NCI-H1417 treated with DMSO at 0.1 percent for 48 hours (cell line): Measurements from ENCODE around the gene SLC45A1.
"Not testable (repeated sequence)": the region's sequence is repeated elsewhere in the genome, so short reads cannot be mapped to it uniquely, and the experiment has no call there.

ENCODE experiments used
- DNase-seq: peaks from one replicate; lab custom pipeline; 2025; lab: John Stamatoyannopoulos, UW

Gene SLC45A1

DNA sequence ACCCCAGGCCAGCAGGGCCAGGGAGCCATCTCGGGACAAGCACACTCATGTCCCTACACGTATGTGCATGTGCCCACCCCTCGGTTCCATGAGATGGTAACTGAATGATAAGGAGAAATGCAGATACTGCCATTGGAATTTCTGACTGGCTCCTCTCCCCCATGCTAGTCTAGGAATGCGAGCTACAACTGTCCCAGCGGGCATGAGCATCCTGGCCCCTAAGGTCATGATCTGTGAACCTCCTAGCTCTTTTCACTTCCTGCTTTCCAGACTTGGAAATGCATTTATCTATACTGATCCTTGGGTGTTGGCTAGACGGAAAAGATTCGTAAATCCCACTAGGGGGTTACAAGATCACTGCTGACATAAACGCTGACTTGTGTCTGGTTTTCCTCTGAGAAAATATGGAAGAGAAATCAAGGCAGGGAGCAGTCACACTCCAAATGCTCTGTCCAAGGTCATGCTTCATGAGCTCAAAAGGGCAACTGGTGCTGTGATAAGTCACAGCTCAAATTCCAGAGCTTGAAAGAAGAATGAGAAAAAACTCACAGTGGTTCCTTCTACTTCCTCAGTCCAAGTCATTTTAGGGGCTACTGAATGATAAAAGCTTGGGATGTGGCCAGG, 49.8 kb downstream of the SLC45A1 start:
- DNase-seq = no peak

DNA sequence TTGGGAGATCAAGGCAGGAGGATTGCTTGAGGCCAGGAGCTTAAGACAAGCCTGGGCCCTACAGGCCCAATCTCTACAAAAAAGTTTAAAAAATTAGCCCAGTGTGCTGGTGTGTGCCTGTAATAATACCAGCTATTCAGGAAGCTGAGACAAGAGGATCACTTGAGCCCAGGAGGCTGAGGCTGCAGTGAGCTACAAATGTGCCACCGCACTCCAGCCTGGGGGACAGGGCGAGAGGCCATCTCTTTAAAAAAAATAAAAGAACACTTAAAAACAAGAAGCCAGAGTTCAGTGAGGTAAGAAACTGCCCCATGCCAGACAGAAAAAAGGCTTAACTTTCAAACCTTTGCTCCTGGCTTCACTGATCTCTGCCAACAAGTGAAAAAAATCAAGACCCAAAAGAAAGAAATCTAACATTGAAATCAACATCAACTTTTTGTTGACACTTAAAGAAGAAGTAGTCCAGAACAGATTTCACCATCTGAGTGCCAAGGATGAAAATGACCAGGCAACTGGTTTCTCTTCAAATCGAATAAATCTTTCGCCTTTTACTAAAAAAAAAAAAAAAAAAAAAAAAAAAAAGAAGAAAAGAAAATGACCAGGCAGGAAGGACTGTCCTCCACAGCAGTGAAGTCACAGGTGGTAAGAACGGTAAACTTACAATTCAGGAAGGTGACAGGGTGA, 51.2 kb downstream of the SLC45A1 start:
- DNase-seq = no peak

DNA sequence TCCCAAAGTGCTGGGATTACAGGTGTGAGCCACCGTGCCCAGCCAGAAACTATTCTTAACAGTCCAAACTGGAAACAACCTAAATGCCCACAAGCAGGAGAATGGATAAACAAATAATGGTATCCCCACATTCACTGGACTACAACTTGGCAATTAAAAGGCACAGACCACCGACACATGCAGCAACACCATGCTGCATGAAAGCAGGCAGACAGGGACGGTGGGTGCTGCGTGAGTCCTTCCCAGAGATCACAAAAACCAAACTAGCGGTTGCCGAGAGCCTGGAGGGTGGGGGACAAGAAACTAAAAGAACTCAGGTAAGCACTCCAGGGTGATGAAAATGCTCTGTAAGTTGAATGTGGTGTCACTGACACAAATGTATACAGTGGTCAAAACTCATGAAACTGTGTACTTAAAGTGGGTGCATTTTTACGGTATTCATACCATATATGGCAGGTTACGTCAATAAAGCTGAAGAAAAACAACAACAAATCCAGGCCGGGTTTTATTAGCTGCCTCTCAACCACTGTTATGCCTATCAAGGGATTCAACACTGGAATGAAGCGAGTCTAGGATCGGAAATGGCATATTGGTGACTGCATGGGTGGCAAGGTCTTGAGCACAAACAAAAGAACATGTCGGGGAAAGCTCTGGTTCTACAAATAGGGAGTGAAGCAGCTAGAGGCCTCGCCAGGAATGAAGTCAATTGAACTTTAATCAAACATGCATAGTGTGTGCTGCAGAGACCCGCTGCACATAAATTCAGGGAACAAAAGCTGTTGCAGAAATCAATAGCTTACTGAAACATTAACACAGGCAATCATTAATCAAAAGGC, 52.4 kb downstream of the SLC45A1 start:
- DNase-seq = peak; percentile 84

DNA sequence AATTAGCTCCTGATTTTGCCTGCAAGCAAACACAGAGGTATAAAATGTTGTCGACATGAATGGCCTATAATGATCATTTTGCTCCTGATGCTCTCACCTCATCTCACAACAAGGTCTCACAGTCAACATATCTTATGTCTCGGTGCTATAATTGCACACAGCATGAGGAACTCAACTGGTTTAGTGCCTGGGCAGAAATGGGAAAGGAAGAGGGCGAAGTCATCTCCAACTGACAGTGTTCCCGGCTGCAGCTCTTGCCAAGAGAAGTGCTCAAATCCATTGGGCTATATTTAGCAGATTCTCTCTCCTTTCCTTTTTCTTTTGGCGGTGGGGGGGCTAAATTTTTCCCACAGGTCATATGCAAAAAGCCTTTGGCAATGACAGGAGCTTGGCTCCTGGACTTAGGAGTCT, 53.0 kb downstream of the SLC45A1 start:
- DNase-seq = no peak

DNA sequence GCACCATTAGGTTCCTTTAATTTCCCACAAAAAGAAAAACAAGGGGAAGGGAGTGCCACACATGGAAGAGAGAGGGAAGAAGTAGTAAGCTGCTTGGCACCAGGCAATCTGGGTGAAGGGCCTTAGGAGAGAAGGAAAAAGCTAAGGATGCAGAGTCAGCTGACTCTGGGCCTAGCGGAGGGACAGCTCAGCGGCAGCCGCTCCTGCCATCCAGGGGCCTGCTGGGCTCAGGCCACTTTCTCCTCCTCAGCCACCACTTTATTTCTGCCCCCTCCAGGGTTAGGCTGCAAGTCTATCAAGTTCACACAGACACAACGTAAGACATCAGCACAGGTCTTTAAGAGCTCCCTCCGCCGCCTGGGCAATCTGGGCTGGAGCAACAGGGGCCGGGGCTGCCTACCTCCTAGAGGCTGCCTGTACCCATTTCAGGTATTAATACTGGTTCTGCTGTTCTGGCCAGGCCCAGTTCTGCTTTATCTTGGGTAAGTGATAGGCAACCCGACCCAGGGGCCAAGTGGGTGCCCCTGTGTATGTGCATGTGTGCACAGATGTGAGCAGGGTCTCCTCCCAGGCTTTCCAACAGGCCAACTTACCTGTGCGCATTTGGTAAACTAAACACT, 53.6 kb downstream of the SLC45A1 start:
- DNase-seq = no peak

DNA sequence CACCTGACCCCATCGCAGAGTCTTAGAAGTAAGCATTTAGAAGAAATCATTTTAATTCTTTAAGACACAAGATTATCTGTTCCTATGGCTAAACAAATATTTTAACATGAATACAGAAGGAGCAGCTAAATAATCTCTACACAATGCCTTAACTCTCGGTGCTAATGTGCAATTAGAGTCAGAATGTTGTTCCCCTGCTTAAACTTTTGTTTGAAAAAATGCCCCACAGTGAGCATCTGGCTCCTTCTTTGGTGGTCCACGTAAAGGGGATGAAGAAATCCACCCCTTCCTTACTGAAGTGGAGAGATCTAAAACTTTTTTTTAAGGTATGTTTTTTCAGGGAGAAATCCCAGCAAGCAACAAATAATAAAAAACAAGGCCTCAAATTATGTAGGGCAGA, 55.2 kb downstream of the SLC45A1 start:
- no peak for DNase-seq

DNA sequence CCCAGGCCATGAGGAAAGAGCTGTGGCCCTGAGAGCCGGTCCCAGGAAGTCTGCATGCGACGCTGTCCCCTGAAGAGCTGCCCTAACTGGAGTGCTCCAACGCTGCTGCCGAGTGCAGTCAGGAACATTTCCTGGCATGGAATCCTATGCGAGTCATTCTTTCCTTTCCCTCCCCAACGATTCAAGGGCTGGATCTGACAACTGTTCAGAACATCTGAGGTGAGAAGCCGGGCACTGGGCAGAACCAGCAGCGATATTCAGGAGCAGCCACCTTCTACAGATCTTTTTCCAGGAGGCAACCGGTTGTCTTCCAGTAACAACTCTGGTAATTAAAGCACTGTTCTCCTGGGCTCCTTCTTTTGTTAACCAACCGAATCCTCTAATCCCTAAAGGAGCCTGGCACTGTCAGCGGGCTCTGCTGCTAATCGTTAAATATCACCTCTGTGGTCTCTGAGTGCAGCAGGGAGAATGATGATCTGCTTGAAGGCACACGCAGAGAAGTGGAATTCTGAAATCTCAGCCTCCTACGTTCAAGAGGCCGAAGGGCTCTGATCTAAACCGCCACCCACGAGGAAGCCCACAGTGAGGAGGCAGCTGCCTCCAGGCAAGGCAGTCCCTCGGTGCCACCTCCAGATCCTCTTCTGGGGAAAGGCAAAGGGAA, 55.8 kb downstream of the SLC45A1 start:
- DNase-seq = no peak

DNA sequence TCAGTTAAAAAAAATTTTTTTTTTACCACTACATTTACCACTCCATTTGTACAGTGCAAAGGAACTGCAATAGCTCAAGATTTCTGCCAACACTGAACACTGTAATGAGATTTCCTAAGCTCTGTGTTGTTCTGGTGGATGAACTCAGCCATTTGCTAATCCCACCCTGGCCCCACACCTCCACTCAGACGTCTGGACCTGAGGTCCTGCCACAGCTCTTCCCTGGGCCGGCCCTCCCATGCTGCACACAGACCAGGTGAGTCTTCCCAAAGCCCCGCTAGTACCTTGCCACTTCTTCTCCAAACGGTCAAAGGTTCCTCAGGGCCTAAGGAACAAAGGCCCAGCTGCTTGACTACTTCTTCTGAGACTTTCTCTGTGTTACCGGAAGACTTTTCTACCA, 56.4 kb downstream of the SLC45A1 start:
- DNase-seq = no peak

DNA sequence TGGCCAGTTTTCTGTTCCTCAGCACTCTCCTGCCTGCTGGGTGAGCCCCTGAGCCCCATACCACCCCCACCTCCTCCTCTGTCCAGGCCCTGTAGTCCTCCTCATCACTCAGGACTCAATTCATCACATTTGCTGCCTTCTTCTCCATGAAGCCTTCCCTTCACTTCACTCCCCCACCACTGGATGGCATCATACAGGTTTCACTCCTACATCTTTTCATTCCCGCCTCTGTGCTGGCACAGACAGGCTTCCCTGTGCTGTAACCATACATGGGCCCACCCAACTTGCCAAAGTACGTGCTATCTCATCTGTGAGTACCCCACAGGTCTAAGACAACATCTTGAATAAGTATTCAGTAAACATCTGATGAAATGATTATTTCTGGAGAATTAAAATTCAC, 56.9 kb downstream of the SLC45A1 start:
- DNase-seq = no peak

DNA sequence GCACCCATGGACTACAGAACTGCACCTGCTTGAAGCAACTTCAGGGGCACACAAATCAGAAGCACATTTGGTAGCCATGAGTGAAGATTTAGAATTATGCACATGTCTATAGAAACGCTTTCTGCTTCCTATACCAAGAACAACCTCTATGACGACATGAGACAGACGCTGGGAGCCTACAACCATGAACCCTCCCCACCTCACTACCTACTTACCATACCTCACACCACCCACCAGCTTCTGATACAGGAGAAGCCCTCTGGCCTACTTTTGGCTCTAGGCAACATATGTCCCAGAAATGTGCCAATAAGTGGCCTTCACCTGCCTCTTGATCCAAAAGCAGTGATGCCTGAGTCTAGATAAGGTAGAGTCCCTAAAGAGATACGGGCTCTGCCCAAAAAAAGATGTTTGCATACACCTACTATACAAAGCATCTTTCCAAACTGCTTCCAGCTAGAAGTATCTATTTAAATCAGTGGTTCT, 58.5 kb downstream of the SLC45A1 start:
- DNase-seq = no peak

DNA sequence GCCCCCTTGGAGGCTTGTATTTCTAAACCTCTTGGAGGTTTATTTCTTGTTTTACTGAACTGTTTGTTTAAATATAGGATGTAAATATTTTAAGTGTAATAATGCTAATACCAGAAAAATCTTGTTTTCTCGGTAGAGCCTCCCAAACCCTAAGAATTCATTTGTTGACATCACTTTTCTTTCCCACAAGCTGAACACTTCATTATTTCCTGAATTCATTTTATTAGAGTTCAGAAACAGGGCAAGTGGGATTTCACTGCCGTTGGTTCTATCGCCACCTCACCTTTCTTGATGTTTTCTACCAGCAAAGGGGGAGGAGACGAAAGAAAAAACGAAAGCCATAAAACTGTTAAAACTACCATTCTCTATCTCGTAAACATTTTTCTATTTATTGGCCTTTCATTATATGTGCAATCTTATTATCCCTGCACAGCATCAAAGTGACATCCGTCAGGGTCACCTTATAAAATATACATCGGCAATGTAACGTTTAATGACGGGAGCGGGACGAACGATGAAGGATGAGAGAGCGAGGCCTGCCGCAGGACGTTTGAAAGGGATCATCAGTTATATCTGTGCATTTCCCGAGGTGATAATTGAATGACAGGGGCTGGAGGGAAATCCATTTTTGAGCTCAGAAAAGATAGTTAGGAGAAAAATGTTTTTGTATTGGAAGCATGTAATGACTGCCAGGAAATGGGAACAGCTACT, 59.5 kb downstream of the SLC45A1 start:
- no peak for DNase-seq

DNA sequence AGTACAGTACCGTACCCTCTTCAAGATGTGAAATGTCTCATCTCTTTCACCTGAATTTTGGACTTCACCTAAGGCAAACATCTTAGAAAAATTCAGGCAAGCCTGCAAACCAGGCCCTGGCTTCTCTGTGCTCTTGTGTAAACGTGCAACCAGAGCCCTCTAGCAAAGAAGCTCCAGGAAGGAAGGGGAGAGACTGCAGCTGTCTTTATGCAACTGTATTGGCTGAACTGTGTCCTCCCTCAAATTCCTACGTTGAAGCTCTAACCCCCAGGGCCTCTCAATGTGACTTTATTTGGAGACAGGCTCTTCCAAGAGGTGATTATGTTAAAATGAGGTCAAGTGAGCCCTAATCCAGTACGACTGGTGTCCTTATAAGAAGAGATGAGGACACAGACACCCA, 60.3 kb downstream of the SLC45A1 start:
- no peak for DNase-seq

DNA sequence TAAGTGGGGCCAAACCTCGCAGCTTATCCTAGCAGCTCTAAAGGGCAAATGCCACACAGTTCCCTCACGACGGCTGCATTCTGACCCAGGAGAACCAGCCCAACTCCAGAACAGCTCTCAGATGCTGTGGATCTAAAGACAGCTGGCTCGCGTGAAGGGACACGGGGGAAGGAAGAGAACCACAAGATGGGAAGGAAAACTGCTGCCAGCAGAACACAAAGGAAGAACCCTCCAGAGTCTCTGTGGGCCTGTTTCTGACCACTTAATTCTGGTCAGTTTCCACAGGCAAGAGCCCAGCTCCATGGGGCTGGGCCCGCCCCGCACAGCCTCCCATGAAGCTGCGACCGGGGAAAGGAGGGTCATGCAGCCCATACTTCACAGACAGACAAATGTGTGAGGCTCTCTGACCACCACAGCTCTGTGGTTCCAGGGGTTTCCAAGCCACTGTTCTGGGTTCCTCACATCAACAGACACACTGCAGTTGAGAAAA, 61.1 kb downstream of the SLC45A1 start:
- no peak for DNase-seq

DNA sequence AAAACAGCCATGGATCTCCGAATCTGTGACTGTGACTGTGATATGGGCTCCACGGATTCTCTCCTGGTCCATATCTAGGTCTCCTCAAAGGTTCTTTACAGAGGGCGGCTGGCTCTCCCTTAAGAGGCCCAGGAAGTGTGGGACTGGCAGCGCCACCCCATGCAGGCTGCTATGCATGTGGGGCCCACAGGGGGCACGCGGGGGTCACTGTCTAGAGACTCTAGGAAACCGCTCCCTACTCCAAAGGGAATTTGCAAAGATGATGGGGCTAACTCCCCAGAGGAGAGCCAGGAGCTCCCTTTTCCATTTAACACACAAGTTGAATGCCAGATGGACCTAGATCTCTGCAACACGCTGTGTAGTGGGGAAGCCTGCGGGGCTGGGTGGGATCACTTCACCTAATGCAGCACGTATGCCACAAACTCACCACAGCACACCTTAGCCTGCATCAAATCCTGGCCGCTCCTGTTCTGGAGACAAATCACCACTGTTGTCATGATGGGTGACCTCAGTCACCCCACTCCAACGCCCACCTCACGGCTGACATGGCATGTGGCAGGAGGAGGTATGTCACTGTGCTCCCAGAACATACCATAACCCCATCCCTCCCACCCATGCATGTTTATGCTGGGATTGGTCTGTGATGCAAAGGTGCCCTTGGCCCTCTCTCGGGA, 61.7 kb downstream of the SLC45A1 start:
- DNase-seq = no peak

DNA sequence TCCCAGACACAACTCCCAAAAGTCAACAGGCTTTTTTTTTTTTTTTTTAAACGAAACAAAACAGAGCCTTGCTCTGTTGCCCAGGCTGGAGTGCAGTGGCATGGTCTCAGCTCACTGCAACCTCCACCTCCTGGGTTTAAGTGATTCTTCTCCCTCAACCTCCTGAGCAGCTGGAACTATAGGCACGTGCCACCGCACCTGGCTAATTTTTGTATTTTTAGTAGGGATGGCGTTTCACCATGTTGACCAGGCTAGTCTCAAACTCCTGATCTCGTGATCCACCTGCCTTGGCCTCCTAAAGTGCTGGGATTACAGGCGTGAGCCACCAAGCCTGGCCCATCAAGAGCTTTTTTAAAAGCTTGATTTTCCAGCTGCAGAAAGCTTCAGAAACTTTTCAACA, 62.4 kb downstream of the SLC45A1 start:
- DNase-seq = not testable (repeated sequence)

DNA sequence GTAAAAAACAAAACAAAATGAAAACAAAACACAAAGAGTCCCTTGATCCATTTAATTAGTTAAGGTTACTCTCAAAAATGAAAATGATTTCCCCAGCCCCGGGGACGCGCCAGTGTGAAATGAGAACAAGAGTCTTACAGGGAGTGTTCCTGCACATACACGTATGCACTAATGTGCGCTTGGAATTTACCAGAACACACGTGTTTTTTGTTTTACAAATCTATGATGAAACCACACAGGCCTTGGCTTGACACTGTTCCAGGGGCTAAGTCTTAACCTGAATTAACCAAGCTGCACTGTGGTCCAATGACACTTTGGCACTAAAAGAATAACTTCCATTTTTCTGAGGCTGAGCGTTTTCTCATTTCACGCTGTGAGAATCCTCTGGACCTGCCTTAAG, 63.7 kb downstream of the SLC45A1 start:
- DNase-seq = no peak

DNA sequence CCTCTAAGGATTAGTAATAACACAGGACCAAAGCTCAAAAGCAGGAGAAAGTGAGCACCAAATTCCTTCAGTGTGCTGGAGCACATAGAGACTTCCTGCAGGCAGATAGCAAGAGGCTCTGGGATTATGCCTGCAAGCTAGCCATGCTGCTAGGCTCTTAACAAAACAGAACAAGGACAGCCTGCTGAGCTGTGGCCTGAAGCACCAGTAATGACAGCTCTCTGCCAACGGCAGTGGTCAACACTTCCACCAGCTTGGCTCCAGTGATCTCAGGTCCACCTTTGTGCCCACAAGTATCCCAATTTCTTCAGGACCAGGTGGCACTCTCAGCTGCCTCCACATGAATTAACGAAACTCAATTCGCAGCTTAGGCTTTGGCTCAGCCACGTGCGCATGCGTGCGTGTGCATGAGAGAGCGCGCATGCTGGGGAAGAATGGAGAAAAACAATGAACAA, 64.2 kb downstream of the SLC45A1 start:
- no peak for DNase-seq

DNA sequence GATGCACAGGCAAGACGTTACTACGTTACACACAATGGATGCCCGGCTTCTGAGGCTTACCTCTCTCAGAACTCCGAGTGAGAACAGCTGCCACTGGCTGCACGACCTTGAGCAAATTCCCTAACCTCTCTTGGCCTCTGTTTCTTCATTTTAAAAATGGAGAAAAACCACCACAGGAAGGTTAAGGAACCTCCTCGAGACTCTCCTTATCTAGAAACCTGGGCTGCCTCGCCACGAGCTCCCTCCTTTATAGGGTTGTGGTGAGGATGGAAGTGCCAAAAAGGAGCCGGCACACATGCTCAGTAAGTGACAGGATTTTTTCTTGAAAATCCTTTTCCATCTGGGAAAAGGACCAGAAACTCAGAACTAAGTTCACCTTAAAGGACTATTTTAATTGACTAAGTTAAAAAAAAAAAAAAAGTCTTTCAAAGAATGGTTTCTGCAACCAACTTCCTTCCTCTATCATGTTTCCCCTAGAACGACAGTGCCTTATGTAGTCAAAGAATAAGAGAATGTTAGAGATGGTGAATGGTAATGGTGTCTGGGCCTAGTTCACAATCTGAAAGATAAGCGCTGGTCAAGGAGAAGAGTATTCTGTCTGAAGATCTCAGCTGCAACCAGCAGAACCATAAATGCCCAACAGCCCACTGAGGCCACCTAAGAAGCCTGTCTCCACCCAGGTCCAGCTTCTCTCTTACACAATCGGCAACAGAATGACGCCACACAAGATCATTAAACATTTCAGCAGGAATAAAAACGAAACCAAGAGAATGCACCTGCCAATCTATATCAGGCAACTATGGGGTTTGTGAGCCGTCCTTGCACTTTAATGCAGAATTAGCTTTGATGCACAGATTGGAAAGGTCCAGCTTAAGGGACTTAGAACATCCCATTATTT, 64.9 kb downstream of the SLC45A1 start:
- no peak for DNase-seq

DNA sequence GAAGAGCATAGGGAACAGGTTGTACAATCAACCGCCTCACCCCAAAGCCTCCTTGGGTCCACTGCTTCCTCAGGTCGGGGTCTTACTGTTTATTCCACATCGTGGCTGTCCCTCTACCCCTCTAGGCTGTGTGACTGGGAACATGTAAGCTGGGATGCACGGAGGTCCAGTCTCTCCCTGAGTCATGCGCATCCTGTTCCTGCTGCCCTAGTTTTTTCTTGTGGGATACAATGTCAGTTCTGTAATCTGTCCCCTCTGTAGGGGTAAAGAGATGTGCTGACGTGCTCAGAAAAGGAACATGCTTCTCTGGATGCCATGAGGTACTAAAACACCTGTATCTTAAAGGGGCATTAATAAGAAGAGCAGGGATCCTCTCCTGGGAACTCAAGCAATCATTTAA, 66.2 kb downstream of the SLC45A1 start:
- no peak for DNase-seq
